Glutamatergic neuron (in vitro differentiated cells): ENCODE measurements around the gene MED17. TPM values are rescaled to one million over a fixed set of nuclear protein-coding genes. Genes with fewer than 3 reads are reported as not detected.
A peak's percentile ranks its signal among the peaks of the same experiment; 100 is the strongest.
"Not testable (repeated sequence)": the region's sequence is repeated elsewhere in the genome, so short reads cannot be mapped to it uniquely, and the experiment has no call there.

Experiments used
- DNase-seq: peaks from one replicate; pipeline ENCODE4 v3.0.0; 2022
- H3K27ac Mint-ChIP-seq: one replicate; pipeline ENCODE4 v1.8.0; 2020; ENCODE audit warnings: mild to moderate bottlenecking, mixed read lengths, inconsistent platforms; ENCODE audit not compliant: unreplicated experiment
- H3K27me3 Mint-ChIP-seq: one replicate; pipeline ENCODE4 v1.8.0; 2020; ENCODE audit warnings: mild to moderate bottlenecking, moderate library complexity, mixed read lengths, inconsistent platforms; ENCODE audit not compliant: unreplicated experiment
- H3K36me3 Mint-ChIP-seq: one replicate; pipeline ENCODE4 v1.8.0; 2020; ENCODE audit warnings: mild to moderate bottlenecking, mixed read lengths, inconsistent platforms; ENCODE audit not compliant: unreplicated experiment
- H3K4me1 Mint-ChIP-seq: one replicate; pipeline ENCODE4 v1.8.0; 2020; ENCODE audit warnings: mild to moderate bottlenecking, low read depth, mixed read lengths, inconsistent platforms; ENCODE audit not compliant: unreplicated experiment
- H3K4me3 Mint-ChIP-seq: one replicate; pipeline ENCODE4 v1.8.0; 2020; ENCODE audit warnings: mild to moderate bottlenecking, mixed read lengths, inconsistent platforms; ENCODE audit not compliant: unreplicated experiment
- H3K9me3 Mint-ChIP-seq: one replicate; pipeline ENCODE4 v1.8.0; 2020; ENCODE audit warnings: mild to moderate bottlenecking, moderate library complexity, mixed read lengths, inconsistent platforms; ENCODE audit not compliant: unreplicated experiment
- CTCF ChIP-seq: fragments of 200-600 bp; sonication (generic); IDR thresholded peaks from one replicate; pipeline ENCODE4 v1.5.0; 2021; ENCODE audit not compliant: partially characterized antibody, unreplicated experiment
- total RNA-seq: library from RNA; stranded (reverse); fragmentation: NEBNext Ultra II Directional; extraction: Animal tissue kit (Norgen Biotek cat#: 25700); gene quantifications from one replicate; pipeline ENCODE4 v1.2.1, GENCODE V29; 2021; ENCODE audit not compliant: unreplicated experiment

Gene MED17
- total RNA-seq, 1 donor from 2014 or later, result 73.0 TPM

- Mint-ChIP-seq H3K9me3 (peaks cover 7% of the 10 kb centered on the region), H3K36me3 (no peaks in the 10 kb centered on the region), H3K4me3 (peak within 1 kb of the TSS; percentile 96), H3K27me3 (peaks cover 3% of the 10 kb centered on the region), H3K4me1 (peaks cover 19% of the 10 kb centered on the region), H3K27ac (peak within 1 kb of the TSS; percentile 93)
- no peak for TF ChIP-seq CTCF
- DNase-seq, result peak; percentile 95
These were observed 42.8 kb upstream of the MED17 start, which contains the start of the genes C11orf54 and TAF1D for GRCh38 chr11:93741094-93741881. Gene C11orf54, plus strand, starts transcription at chr11:93741672. Its CDS starts 5,722 bp downstream, at chr11:93747394. Gene TAF1D, minus strand, starts transcription at chr11:93741495. Its CDS starts 2,191 bp downstream, at chr11:93739304.

- H3K4me3 Mint-ChIP-seq, result peak overlapping the region; percentile 96
These were observed 42.2 kb upstream of the MED17 start for GRCh38 chr11:93741882-93742226.

GRCh38 chr11:93743291-93743690 is 40.8 kb upstream of the MED17 start:
- TF ChIP-seq CTCF, result no peak
- peaks cover 17% of the 10 kb centered on the region for H3K4me1 Mint-ChIP-seq
- peak overlapping the region; percentile 55 for H3K4me3 Mint-ChIP-seq
- no peak overlapping the region for H3K27ac Mint-ChIP-seq
- peak; percentile 16 for DNase-seq
- H3K9me3 Mint-ChIP-seq, result peaks cover 7% of the 10 kb centered on the region
- peaks cover 3% of the 10 kb centered on the region for H3K27me3 Mint-ChIP-seq
- H3K36me3 Mint-ChIP-seq, result no peaks in the 10 kb centered on the region

More at GRCh38 chr11:93741882-93742226, 42.2 kb upstream of the MED17 start:
- peaks cover 7% of the 10 kb centered on the region for H3K9me3 Mint-ChIP-seq
- peaks cover 3% of the 10 kb centered on the region for H3K27me3 Mint-ChIP-seq
- no peak for TF ChIP-seq CTCF
- DNase-seq, result no peak
- peak overlapping the region; percentile 93 for H3K27ac Mint-ChIP-seq
- H3K36me3 Mint-ChIP-seq, result no peaks in the 10 kb centered on the region
- H3K4me1 Mint-ChIP-seq, result peaks cover 19% of the 10 kb centered on the region

GRCh38 chr11:93744669-93745004 is 39.4 kb upstream of the MED17 start:
- DNase-seq, result no peak
- peak overlapping the region; percentile 40 for H3K4me3 Mint-ChIP-seq
- peaks cover 7% of the 10 kb centered on the region for H3K9me3 Mint-ChIP-seq
- peak overlapping the region; percentile 20 for H3K27ac Mint-ChIP-seq
- no peak for TF ChIP-seq CTCF
- H3K4me1 Mint-ChIP-seq, result peaks cover 5% of the 10 kb centered on the region
- no peaks in the 10 kb centered on the region for H3K36me3 Mint-ChIP-seq
- peaks cover 3% of the 10 kb centered on the region for H3K27me3 Mint-ChIP-seq

GRCh38 chr11:93745005-93745755 is 38.9 kb upstream of the MED17 start:
- Mint-ChIP-seq H3K27ac (peak overlapping the region; percentile 20), H3K4me3 (peak overlapping the region; percentile 4)
- H3K4me1 Mint-ChIP-seq, DNase-seq, H3K9me3 Mint-ChIP-seq, H3K36me3 Mint-ChIP-seq, H3K27me3 Mint-ChIP-seq: not testable (repeated sequence)
